GM18502 (cell line): ENCODE results near the gene WWOX.
"Not testable (repeated sequence)": the region's sequence is repeated elsewhere in the genome, so short reads cannot be mapped to it uniquely, and the experiment has no call there.

Source experiments
- ATAC-seq: cut with Tn5 transposase; IDR thresholded peaks from one replicate; pipeline ENCODE4 v1.9.1; 2021; ENCODE audit warnings: mild to moderate bottlenecking; ENCODE audit not compliant: unreplicated experiment, poor library complexity

WWOX gene

GRCh38 chr16:79045191-79045590 lies 945.7 kb downstream of the WWOX start:
- ATAC-seq = no peak

- peak; percentile 48 for ATAC-seq
Measured at GRCh38 chr16:79047337-79047736, 947.9 kb downstream of the WWOX start.

GRCh38 chr16:79049040-79049439 lies 949.6 kb downstream of the WWOX start:
- no peak for ATAC-seq

- ATAC-seq = no peak
Measured at GRCh38 chr16:79050063-79050462, 950.6 kb downstream of the WWOX start.

GRCh38 chr16:79051313-79051712 lies 951.9 kb downstream of the WWOX start:
- ATAC-seq = no peak

GRCh38 chr16:79052198-79052597 lies 952.7 kb downstream of the WWOX start:
- not testable (repeated sequence) for ATAC-seq

GRCh38 chr16:79053577-79053976 lies 954.1 kb downstream of the WWOX start:
- no peak for ATAC-seq

- no peak for ATAC-seq
Measured at GRCh38 chr16:79054211-79054984, 954.9 kb downstream of the WWOX start.

GRCh38 chr16:79055251-79055970 lies 956.0 kb downstream of the WWOX start:
- no peak for ATAC-seq

GRCh38 chr16:79061181-79061580 lies 961.7 kb downstream of the WWOX start:
- no peak for ATAC-seq

- ATAC-seq = no peak
Measured at GRCh38 chr16:79062336-79062735, 962.9 kb downstream of the WWOX start.

GRCh38 chr16:79062821-79063220 lies 963.4 kb downstream of the WWOX start:
- ATAC-seq = no peak

- ATAC-seq = no peak
Measured at GRCh38 chr16:79064256-79064972, 965.0 kb downstream of the WWOX start.

GRCh38 chr16:79066561-79066960 lies 967.1 kb downstream of the WWOX start:
- ATAC-seq = no peak

GRCh38 chr16:79067600-79067999 lies 968.1 kb downstream of the WWOX start:
- no peak for ATAC-seq

GRCh38 chr16:79069121-79069520 lies 969.7 kb downstream of the WWOX start:
- no peak for ATAC-seq

- no peak for ATAC-seq
Measured at GRCh38 chr16:79069633-79070032, 970.2 kb downstream of the WWOX start.

GRCh38 chr16:79071424-79071823 lies 972.0 kb downstream of the WWOX start:
- ATAC-seq = no peak

- ATAC-seq = no peak
Measured at GRCh38 chr16:79072517-79072916, 973.1 kb downstream of the WWOX start.

GRCh38 chr16:79073566-79073965 lies 974.1 kb downstream of the WWOX start:
- ATAC-seq = no peak

- ATAC-seq = no peak
Measured at GRCh38 chr16:79074541-79074940, 975.1 kb downstream of the WWOX start.
